Measurements from ENCODE around the gene NAT16.
"Not testable (repeated sequence)": the region's sequence is repeated elsewhere in the genome, so short reads cannot be mapped to it uniquely, and the experiment has no call there.

Gene NAT16

GRCh38 chr7:101156866-101157589 lies 23.1 kb downstream of the NAT16 start:
- DNase-seq (ENCODE audit: low read depth in 2 of 2): no peak

- no peak for DNase-seq (ENCODE audit: low read depth in 2 of 2)
Observed at GRCh38 chr7:101156277-101156676, 23.8 kb downstream of the NAT16 start.

- no peak for DNase-seq (ENCODE audit: low read depth in 2 of 2)
Observed at GRCh38 chr7:101155303-101155702, 24.8 kb downstream of the NAT16 start.

GRCh38 chr7:101154693-101155102 lies 25.4 kb downstream of the NAT16 start:
- DNase-seq (ENCODE audit: low read depth in 2 of 2): no peak

GRCh38 chr7:101153969-101154692 lies 26.0 kb downstream of the NAT16 start, which contains the start of gene AP1S1:
AP1S1 (plus strand) TSS chr7:101154476; CDS start chr7:101154515, 39 bp downstream.
- DNase-seq (ENCODE audit: low read depth in 2 of 2): peak; percentile 81 to 86

GRCh38 chr7:101151908-101152651 lies 28.0 kb downstream of the NAT16 start:
- DNase-seq (ENCODE audit: low read depth in 2 of 2): no peak

GRCh38 chr7:101140746-101141382 lies 39.2 kb downstream of the NAT16 start:
- DNase-seq (ENCODE audit: low read depth in 2 of 2): no peak

- no peak for DNase-seq (ENCODE audit: low read depth in 2 of 2)
Observed at GRCh38 chr7:101140339-101140699, 39.8 kb downstream of the NAT16 start.

- peak; percentile 64 to 70 for DNase-seq (ENCODE audit: low read depth in 2 of 2)
Observed at GRCh38 chr7:101138213-101138870, 41.8 kb downstream of the NAT16 start.

GRCh38 chr7:101137651-101138212 lies 42.4 kb downstream of the NAT16 start:
- DNase-seq (ENCODE audit: low read depth in 2 of 2): no peak

GRCh38 chr7:101134399-101134980 lies 45.6 kb downstream of the NAT16 start:
- no peak for DNase-seq (ENCODE audit: low read depth in 2 of 2)

- DNase-seq (ENCODE audit: low read depth in 2 of 2): no peak
Observed at GRCh38 chr7:101133621-101134398, 46.3 kb downstream of the NAT16 start.

GRCh38 chr7:101132626-101133600 lies 47.2 kb downstream of the NAT16 start:
- DNase-seq (ENCODE audit: low read depth in 2 of 2): not testable (repeated sequence)

- no peak for DNase-seq (ENCODE audit: low read depth in 2 of 2)
Observed at GRCh38 chr7:101129603-101130117, 50.4 kb downstream of the NAT16 start.

GRCh38 chr7:101128040-101128834 lies 51.9 kb downstream of the NAT16 start:
- DNase-seq (ENCODE audit: low read depth in 2 of 2): no peak

GRCh38 chr7:101127460-101128039 lies 52.5 kb downstream of the NAT16 start:
- DNase-seq (ENCODE audit: low read depth in 2 of 2): no peak

Data from stimulated activated CD4-positive, alpha-beta T cell treated with anti-CD3 and anti-CD28 coated beads, Interleukin-1b, Interleukin-23, amount 100 ng/mL, for 1 hour (primary cell).